Measurements from ENCODE around the gene HPGDS.
"Not testable (repeated sequence)": the region's sequence is repeated elsewhere in the genome, so short reads cannot be mapped to it uniquely, and the experiment has no call there.

The HPGDS gene

DNA sequence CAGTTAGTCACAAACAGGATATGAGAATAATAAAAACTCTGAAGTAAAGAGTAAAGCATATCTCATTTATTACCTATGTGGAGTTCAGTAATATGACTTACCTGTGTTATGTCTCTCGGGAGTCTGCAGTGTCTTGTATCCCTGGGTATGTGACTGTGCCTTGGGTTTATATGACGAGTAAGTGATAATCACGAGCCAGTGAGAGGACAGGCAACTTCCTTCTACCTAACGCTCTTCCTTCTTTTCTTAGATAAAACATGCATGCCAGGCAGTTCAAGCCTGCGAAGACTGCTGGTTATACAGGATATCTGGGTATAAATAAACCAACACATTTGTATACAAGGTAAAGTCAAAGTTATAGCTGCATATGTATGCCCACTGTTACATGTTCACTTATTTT is at the start of gene HPGDS:
Gene HPGDS, minus strand, starts transcription at position 143 of the 400 bp plus-strand sequence. CDS start 8,207 bp downstream, outside the sequence.
- POLR2A ChIA-PET (ENCODE audit: low non-redundant PET) = no interaction called here
- TF ChIP-seq, protein P1, sequence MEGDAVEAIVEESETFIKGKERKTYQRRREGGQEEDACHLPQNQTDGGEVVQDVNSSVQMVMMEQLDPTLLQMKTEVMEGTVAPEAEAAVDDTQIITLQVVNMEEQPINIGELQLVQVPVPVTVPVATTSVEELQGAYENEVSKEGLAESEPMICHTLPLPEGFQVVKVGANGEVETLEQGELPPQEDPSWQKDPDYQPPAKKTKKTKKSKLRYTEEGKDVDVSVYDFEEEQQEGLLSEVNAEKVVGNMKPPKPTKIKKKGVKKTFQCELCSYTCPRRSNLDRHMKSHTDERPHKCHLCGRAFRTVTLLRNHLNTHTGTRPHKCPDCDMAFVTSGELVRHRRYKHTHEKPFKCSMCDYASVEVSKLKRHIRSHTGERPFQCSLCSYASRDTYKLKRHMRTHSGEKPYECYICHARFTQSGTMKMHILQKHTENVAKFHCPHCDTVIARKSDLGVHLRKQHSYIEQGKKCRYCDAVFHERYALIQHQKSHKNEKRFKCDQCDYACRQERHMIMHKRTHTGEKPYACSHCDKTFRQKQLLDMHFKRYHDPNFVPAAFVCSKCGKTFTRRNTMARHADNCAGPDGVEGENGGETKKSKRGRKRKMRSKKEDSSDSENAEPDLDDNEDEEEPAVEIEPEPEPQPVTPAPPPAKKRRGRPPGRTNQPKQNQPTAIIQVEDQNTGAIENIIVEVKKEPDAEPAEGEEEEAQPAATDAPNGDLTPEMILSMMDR (conservative IDR thresholded peaks at IDR 0.05; ENCODE audit: low read depth) = no peak
- H3K27ac ChIP-seq = no peak within 1 kb of the TSS
- DNase-seq (ENCODE audit: low spot score) = no peak
- CTCF ChIA-PET = no interaction called here

DNA sequence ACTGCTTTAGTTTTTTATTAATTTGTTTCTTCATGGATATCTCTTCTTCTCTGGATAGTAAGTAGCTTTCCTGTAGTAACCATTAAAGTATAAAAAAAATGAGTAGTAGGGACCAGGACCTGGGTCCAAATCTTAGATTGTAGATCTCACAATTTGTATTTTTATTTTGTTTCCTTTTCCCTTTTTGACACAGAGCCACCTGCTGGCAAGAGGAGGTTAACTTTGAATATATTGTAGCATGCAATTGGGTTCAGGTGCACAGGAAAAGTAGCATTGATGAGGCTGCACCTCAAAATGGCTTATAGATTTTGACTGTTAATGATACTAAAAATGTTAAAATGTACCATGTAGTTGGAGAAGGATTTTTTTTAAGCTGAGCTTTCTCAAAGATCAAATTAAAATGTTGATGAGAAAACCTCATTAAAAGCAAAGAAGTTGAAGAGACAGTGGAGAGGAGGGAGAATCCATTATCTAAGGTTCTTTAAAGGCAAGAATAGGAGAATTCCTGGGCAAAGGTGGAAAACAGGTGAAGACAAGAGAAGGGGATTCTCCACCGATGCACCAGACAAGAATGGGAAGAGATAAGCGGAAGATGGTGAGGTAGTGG is 48.3 kb upstream of the HPGDS start:
- peak; percentile 30 for DNase-seq (ENCODE audit: low spot score)
- no peak overlapping the region for H3K27ac ChIP-seq
- POLR2A ChIA-PET (ENCODE audit: low non-redundant PET) = no interaction called here
- CTCF ChIA-PET = interaction anchor here (0.5 to 0.9 kb wide), 3 partner anchors 47 to 1131 kb away, joined by 3 read pairs; no protein-coding TSS in a partner anchor
- TF ChIP-seq, protein P1 (conservative IDR thresholded peaks at IDR 0.05; ENCODE audit: low read depth) = peak; percentile 56

DNA sequence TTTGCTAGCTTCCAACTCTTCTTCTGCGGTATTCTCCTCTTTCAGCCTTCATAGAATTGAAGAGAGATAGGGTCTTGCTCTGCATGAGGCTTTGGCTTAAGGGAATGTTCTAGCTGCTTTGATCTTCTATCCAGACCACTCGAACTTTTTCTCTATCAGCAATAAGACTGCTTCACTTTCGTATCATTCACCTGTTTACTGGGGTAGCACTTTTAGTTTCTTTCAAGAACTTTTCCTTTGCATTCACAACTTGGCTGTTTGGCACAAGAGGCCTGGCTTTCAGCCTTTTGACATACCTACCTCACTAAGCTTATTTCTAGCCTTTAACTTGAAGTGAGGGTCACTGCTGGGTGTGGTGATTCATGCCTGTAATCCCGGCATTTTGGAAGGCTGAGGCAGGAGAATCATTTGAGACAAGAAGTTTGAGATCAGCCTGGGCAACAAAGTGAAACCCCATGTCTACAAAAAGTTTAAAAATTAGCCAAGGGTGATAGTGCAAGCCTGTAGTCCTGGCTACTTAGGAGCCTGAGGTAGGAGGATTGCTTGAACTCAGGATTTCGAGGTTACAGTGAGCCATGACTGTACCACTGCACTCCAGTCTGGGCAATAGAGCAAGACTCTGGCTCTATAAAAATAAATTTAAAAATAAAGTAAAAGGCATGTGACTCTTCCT is 47.1 kb upstream of the HPGDS start:
- CTCF ChIA-PET = no interaction called here
- DNase-seq (ENCODE audit: low spot score) = no peak
- TF ChIP-seq, protein P1 (conservative IDR thresholded peaks at IDR 0.05; ENCODE audit: low read depth) = no peak
- no peak overlapping the region for H3K27ac ChIP-seq
- POLR2A ChIA-PET (ENCODE audit: low non-redundant PET) = no interaction called here

DNA sequence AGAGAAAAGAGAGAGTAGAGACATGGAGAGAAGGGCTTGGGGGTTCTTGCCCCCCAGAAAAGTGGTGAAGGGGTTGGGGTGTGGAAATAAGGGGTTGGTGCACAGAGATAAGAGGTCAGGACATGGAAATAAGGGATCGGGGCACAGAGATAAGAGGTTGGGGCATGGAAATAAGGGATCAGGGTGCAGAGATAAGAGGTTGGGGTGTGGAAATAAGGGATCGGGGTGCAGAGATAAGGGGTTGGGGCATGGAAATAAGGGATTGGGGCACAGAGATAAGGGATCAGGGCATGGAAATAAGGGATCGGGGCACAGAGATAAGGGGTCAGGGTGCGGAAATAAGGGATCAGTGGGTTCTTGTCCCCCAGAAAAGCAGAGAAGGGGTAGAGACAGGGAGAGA is 45.3 kb upstream of the HPGDS start:
- DNase-seq (ENCODE audit: low spot score); H3K27ac ChIP-seq; CTCF ChIA-PET; POLR2A ChIA-PET (ENCODE audit: low non-redundant PET): not testable (repeated sequence)

DNA sequence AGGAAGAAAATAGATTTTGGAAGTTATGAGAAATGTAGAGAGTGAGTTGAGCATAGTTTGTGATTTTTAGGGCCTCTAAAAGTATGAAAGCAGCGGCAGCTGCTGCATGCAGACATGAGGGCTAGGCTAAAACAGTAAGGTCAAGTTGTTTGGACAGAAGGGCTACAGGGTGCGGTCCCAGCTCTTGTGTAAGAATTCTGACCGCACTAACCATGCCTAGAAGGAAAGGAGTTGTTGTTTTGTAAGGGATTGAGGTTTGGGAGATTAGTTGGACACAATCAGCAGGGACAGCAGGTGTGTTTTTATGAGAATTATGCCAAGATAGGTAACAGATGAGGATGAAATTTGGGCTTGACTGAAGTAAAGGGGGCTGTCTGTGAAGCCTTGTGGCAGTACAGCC is 42.8 kb upstream of the HPGDS start:
- POLR2A ChIA-PET (ENCODE audit: low non-redundant PET); CTCF ChIA-PET; DNase-seq (ENCODE audit: low spot score); H3K27ac ChIP-seq: not testable (repeated sequence)

DNA sequence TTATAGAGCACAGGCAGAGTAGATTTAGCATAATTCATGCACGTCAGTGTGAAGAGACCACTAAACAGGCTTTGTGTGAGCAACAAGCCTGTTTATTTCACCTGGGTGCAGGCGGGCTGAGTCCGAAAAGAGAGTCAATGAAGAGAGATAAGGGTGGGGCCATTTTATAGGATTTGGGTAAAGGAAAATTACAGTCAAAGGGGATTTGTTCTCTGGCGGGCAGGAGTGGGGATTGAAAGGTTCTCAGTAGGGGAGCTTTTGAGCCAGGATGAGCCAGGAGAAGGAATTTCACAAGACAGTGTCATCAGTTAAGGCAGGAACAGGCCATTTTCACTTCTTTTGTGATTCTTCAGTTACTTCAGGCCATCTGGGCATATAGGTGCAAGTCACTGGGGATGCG is 40.3 kb upstream of the HPGDS start:
- POLR2A ChIA-PET (ENCODE audit: low non-redundant PET); H3K27ac ChIP-seq; DNase-seq (ENCODE audit: low spot score); CTCF ChIA-PET: not testable (repeated sequence)

DNA sequence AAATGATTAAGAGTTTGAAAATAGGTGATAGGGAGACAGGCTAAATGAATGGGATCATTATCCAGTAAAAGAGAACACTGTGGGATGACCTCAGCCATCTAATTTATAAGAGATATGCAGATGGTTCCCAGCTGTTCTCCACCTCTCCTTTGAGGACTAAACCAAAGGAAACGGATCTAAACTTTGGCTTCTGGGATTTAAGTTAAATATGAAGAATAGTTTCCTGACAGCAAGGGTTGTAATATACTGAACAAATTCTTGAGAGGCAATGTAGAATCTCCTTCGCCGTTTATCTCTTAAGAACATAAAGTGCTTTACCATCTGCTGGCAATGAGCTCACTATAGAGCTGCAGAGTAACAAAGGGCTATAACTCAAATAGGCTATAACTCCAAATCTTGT is 35.4 kb upstream of the HPGDS start:
- no peak overlapping the region for H3K27ac ChIP-seq
- TF ChIP-seq, protein P1 (conservative IDR thresholded peaks at IDR 0.05; ENCODE audit: low read depth) = no peak
- no peak for DNase-seq (ENCODE audit: low spot score)
- ChIA-PET CTCF (no interaction called here), POLR2A (ENCODE audit: low non-redundant PET) (no interaction called here)

DNA sequence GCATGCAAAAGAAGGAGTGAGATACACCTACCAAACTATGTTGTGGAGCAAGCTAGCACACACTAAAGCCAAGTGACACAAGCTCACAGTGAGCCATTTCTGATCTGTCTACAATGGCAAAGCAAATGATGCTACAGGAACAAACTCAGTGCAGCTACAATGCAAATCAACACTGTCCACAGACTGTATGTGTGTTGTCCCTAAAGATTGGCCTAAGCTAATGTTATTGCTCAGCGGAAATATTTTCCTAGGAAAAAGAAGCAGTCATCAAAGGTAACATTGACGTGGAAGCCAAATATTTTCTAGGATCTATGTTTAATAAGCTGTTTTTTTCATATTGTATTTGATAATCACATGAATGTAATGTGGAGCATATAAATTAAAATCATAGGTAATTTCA is 34.7 kb upstream of the HPGDS start:
- ChIA-PET POLR2A (ENCODE audit: low non-redundant PET) (no interaction called here), CTCF (interaction anchor here (0.5 kb wide), 1 partner anchor 19 kb away, joined by 3 read pairs; no protein-coding TSS in a partner anchor)
- H3K27ac ChIP-seq = no peak overlapping the region
- TF ChIP-seq, protein P1 (conservative IDR thresholded peaks at IDR 0.05; ENCODE audit: low read depth) = no peak
- DNase-seq (ENCODE audit: low spot score) = no peak

Measured in RWPE1 (cell line).